Panc1 (cell line): ENCODE measurements around the gene COQ3. TPM values are rescaled to one million over a fixed set of nuclear protein-coding genes. Genes with fewer than 3 reads are reported as not detected.
A peak's percentile ranks its signal among the peaks of the same experiment; 100 is the strongest.

Source experiments
- ATAC-seq: fragments of 200-7000 bp; cut with Tn5 transposase; 2 replicates; pipeline ENCODE4 v1.9.1; 2020; ENCODE audit warnings: mild to moderate bottlenecking, moderate library complexity
- Bru-seq: library from RNA; stranded (reverse); fragments of 400-500 nt; gene quantifications from one replicate; lab custom pipeline; 2021; lab: Mats Ljungman, UMichigan
- BruChase-seq, 2 experiments: library from RNA; stranded (reverse); fragments of 400-500 nt; gene quantifications; one replicate each; lab custom pipeline; 2021; lab: Mats Ljungman, UMichigan
- BruUV-seq: library from RNA; stranded (reverse); fragments of 400-500 nt; replicated peaks from 2 replicates; lab custom pipeline; 2021; lab: Mats Ljungman, UMichigan
- CTCF ChIA-PET: fragments of 300-600 bp; sonication (Branson Sonifier 250); formaldehyde crosslinking; loops from one replicate; lab custom pipeline; 2022; ENCODE audit warnings: antibody characterized with exemption; lab: Charles Lee
- POLR2A ChIA-PET: fragments of 300-600 bp; sonication (Branson Sonifier 250); formaldehyde crosslinking; loops from one replicate; lab custom pipeline; 2022; ENCODE audit warnings: antibody characterized with exemption; lab: Charles Lee
- DNase-seq: peaks from one replicate; pipeline ENCODE4 v3.0.0-alpha.2; 2010; ENCODE audit warnings: low read depth, low spot score
- H3K27ac ChIP-seq: 2 replicates; pipeline ENCODE4 v1.5.1; 2011; ENCODE audit warnings: mild to moderate bottlenecking, low read length, inconsistent platforms
- H3K27me3 ChIP-seq: fragments of 200-500 bp; sonication (Bioruptor generic); 2 replicates; pipeline ENCODE4 v1.6.0; 2014; ENCODE audit warnings: low read length, inconsistent platforms; ENCODE audit not compliant: control insufficient read depth, insufficient read depth
- H3K36me3 ChIP-seq: fragments of 200-500 bp; sonication (Bioruptor generic); 2 replicates; pipeline ENCODE4 v1.5.1; 2014; ENCODE audit warnings: inconsistent platforms, mild to moderate bottlenecking, low read length, moderate library complexity; ENCODE audit not compliant: control insufficient read depth, insufficient read depth
- H3K4me1 ChIP-seq: 2 replicates; pipeline ENCODE4 v1.5.1; 2011; ENCODE audit warnings: inconsistent platforms, mild to moderate bottlenecking, low read length, moderate library complexity; ENCODE audit not compliant: control insufficient read depth, insufficient read depth
- H3K4me3 ChIP-seq, 2 experiments: 2 replicates each; pipeline ENCODE4 v1.5.1; 2011 to 2012; ENCODE audit warnings: low read depth in 2 of 2, low read length in 2 of 2, mild to moderate bottlenecking in 2 of 2, inconsistent platforms in 1 of 2, moderate library complexity in 1 of 2
- H3K9me3 ChIP-seq: fragments of 200-500 bp; sonication (Bioruptor generic); 2 replicates; pipeline ENCODE4 v1.5.1; 2014; ENCODE audit warnings: low read depth, mild to moderate bottlenecking, inconsistent platforms, low read length, moderate library complexity; ENCODE audit not compliant: control insufficient read depth, insufficient read depth
- CTCF ChIP-seq: fragments of 450-650 bp; IDR thresholded peaks from 2 replicates; pipeline ENCODE4 v1.5.1; 2017; ENCODE audit warnings: mild to moderate bottlenecking
- POLR2AphosphoS5 ChIP-seq: IDR thresholded peaks from 2 replicates; pipeline ENCODE4 v1.6.1; 2012; ENCODE audit warnings: mild to moderate bottlenecking, low read depth, low read length, moderate library complexity
- REST ChIP-seq, 2 experiments: IDR thresholded peaks; 2 replicates each; pipeline ENCODE4 v1.6.1; 2011 to 2012; ENCODE audit warnings: low read depth in 2 of 2, control low read depth in 1 of 2, low read length in 1 of 2, mild to moderate bottlenecking in 1 of 2, moderate library complexity in 1 of 2; ENCODE audit not compliant: insufficient read depth in 1 of 2
- in situ Hi-C: cut with HindIII; loops from 2 replicates; pipeline ENCODE4 v1.10.0; 2016; ENCODE audit warnings: low sequenced_read_pairs, low pct_unique_long_range_greater_than_20kb
- intact Hi-C: fragments of 100-400 bp; cut with micrococcal nuclease; formaldehyde crosslinking; loops from one replicate; pipeline ENCODE4 v1.10.0; 2022; ENCODE audit not compliant: unreplicated experiment
- long read RNA-seq: library from polyadenylated mRNA; unstranded; transcript quantifications from one replicate; pipeline ENCODE4 v2.0.0, GENCODE V29; 2021; ENCODE audit not compliant: unreplicated experiment
- polyA plus RNA-seq: library from polyadenylated mRNA; unstranded; fragments of >200 nt; gene quantifications from one replicate; pipeline ENCODE4 v1.2.1, GENCODE V29; 2012; ENCODE audit warnings: missing spikeins; ENCODE audit not compliant: insufficient read length
- total RNA-seq: library from RNA; stranded (reverse); gene quantifications from one replicate; pipeline ENCODE4 v1.2.1, GENCODE V29; 2021; ENCODE audit not compliant: unreplicated experiment

The COQ3 gene, protein sequence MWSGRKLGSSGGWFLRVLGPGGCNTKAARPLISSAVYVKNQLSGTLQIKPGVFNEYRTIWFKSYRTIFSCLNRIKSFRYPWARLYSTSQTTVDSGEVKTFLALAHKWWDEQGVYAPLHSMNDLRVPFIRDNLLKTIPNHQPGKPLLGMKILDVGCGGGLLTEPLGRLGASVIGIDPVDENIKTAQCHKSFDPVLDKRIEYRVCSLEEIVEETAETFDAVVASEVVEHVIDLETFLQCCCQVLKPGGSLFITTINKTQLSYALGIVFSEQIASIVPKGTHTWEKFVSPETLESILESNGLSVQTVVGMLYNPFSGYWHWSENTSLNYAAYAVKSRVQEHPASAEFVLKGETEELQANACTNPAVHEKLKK
- 9.5 TPM for total RNA-seq
- polyA plus RNA-seq = 4.2 TPM
- percentile 52 among the genes with signal in this experiment for Bru-seq, nascent RNA
- percentile 49 among the genes with signal in this experiment for BruChase-seq, experiment 1, labeled RNA remaining after a 2-hour chase
- percentile 53 among the genes with signal in this experiment for BruChase-seq, experiment 2, labeled RNA remaining after a 6-hour chase
- long read RNA-seq, transcript COQ3-201 (7 exons, 1,335 nt) = major isoform, 16 of 19 reads
- long read RNA-seq, partial matches to known transcripts = 0 of 19 reads
- long read RNA-seq, other reads (novel, unspliced or antisense) = 3 of 19 reads

DNA sequence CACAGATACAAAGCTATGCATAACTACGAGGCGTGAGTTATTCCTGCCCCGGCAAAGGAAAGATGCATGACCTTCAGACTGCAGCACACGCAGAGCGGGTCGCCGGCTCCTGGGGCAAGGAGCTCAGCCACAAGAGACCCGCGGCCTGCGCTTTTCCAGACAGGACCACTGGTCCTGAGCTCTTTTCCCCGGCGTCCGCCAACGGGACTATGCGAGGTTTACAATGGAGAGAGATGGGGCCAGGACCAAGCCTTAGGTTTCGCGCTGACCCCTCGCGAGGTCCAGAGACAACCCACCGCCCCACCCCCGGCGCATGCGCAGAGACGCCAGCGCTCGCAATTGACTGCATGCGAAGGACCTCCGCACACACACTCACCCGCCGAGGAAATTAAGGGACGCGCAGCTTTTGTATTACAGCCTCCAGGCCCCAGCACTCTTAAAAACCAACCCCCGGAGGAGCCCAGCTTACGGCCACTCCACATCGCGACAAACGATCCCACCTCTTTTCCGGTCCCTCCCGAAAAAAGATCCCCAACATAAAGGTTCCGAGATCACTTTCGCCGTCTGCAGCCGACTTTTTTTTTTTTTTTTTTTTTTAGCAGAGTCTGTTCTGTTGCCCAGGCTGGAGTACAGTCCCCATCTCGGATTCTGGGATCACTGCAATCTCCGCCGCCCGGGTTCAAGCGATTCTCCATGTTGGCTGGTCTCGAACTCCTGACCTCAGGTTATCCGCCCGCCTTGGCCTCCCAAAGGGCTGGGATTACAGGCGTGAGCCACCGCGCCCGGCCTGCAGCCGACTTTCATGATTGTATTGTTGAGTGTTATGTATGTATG, at the start of gene COQ3:
COQ3 (minus strand) TSS at position 498 of the 834 bp plus-strand sequence; CDS start at position 482, 16 bp downstream.
- H3K9me3 ChIP-seq = no peaks in the 10 kb centered on the region
- H3K36me3 ChIP-seq = peaks cover 14% of the 10 kb centered on the region
- peak; percentile 42 for DNase-seq
- H3K4me3 ChIP-seq = peak within 1 kb of the TSS; percentile 83 to 85
- TF ChIP-seq POLR2AphosphoS5 = peak; percentile 88
- no peak for TF ChIP-seq REST (IDR thresholded peaks at IDR 0.05; ENCODE audit: insufficient read depth in 1 of 2, low read depth in 2 of 2, low read length in 1 of 2)
- no peaks in the 10 kb centered on the region for H3K4me1 ChIP-seq
- in situ Hi-C loops = no loop called here
- CTCF ChIA-PET = interaction anchor here (0.7 kb wide), 2 partner anchors 8 to 1068 kb away, joined by 11 to 13 read pairs; no protein-coding TSS in a partner anchor
- POLR2A ChIA-PET = interaction anchor here (0.6 to 1.0 kb wide), 3 partner anchors 46 to 1303 kb away, joined by 3 to 4 read pairs (median 3); no protein-coding TSS in a partner anchor
- peak within 1 kb of the TSS; percentile 92 for H3K27ac ChIP-seq
- H3K27me3 ChIP-seq = no peaks in the 10 kb centered on the region
- intact Hi-C loops = loop anchor here (5.0 kb wide), 1 partner anchor 62 kb away; no protein-coding TSS in a partner anchor
- peak; percentile 94 for ATAC-seq
- BruUV-seq = no TSS peak

GRCh38 chr6:99434702-99435530, 40.9 kb upstream of the COQ3 start:
- ChIA-PET POLR2A (interaction anchor here (0.7 kb wide), 1 partner anchor 26 kb away, joined by 3 read pairs; no protein-coding TSS in a partner anchor), CTCF (no interaction called here)
- intact Hi-C loops (no loop called here), in situ Hi-C loops (no loop called here)
- TF ChIP-seq REST (IDR thresholded peaks at IDR 0.05; ENCODE audit: insufficient read depth in 1 of 2, low read depth in 2 of 2, low read length in 1 of 2) (no peak), CTCF (peak; percentile 61; the same call in 1 of the 2 replicates)
- H3K9me3 ChIP-seq = no peaks in the 10 kb centered on the region
- BruUV-seq = no TSS peak
- ATAC-seq = peak; percentile 70; the same call in 1 of the 2 replicates
- no peak overlapping the region for H3K4me3 ChIP-seq
- no peak for DNase-seq
- H3K27ac ChIP-seq = no peak overlapping the region
- no peaks in the 10 kb centered on the region for H3K27me3 ChIP-seq
- peaks cover 7% of the 10 kb centered on the region; the same call in 1 of the 2 replicates for H3K36me3 ChIP-seq
- peaks cover 10% of the 10 kb centered on the region; the same call in 1 of the 2 replicates for H3K4me1 ChIP-seq
